Measurements from ENCODE around the gene CENPU. TPM values are rescaled to one million over a fixed set of nuclear protein-coding genes. Genes with fewer than 3 reads are reported as not detected.

CENPU gene
- total RNA-seq, 1 donor from 2014 or later, result 76.6 TPM

- no peaks in the 10 kb centered on the region for H3K9me3 Mint-ChIP-seq
- TF ChIP-seq CTCF (conservative IDR thresholded peaks at IDR 0.05), result no peak
- no peak for DNase-seq (ENCODE audit: low read depth, low spot score)
- peaks cover 38% of the 10 kb centered on the region for H3K36me3 Mint-ChIP-seq (ENCODE audit: low read depth)
- no peaks in the 10 kb centered on the region for H3K27me3 Mint-ChIP-seq (ENCODE audit: low read depth)
- no peak overlapping the region for H3K27ac Mint-ChIP-seq (ENCODE audit: unreplicated experiment)
- H3K4me1 Mint-ChIP-seq, result no peaks in the 10 kb centered on the region
- no peak overlapping the region for H3K4me3 Mint-ChIP-seq
These were observed 14.5 kb downstream of the CENPU start for GRCh38 chr4:184719407-184719806.

- Mint-ChIP-seq H3K9me3 (no peaks in the 10 kb centered on the region), H3K4me3 (no peak overlapping the region), H3K4me1 (no peaks in the 10 kb centered on the region), H3K27ac (ENCODE audit: unreplicated experiment) (no peak overlapping the region), H3K36me3 (ENCODE audit: low read depth) (peaks cover 28% of the 10 kb centered on the region), H3K27me3 (ENCODE audit: low read depth) (no peaks in the 10 kb centered on the region)
- no peak for DNase-seq (ENCODE audit: low read depth, low spot score)
- TF ChIP-seq CTCF (conservative IDR thresholded peaks at IDR 0.05), result no peak
These were observed 18.4 kb downstream of the CENPU start for GRCh38 chr4:184715526-184715925.

GRCh38 chr4:184713887-184714286, 20.0 kb downstream of the CENPU start:
- no peak for TF ChIP-seq CTCF (conservative IDR thresholded peaks at IDR 0.05)
- DNase-seq (ENCODE audit: low read depth, low spot score), result no peak
- Mint-ChIP-seq H3K36me3 (ENCODE audit: low read depth) (peaks cover 33% of the 10 kb centered on the region), H3K27me3 (ENCODE audit: low read depth) (no peaks in the 10 kb centered on the region), H3K4me3 (no peak overlapping the region), H3K27ac (ENCODE audit: unreplicated experiment) (no peak overlapping the region), H3K4me1 (no peaks in the 10 kb centered on the region), H3K9me3 (no peaks in the 10 kb centered on the region)

- Mint-ChIP-seq H3K36me3 (ENCODE audit: low read depth) (peaks cover 39% of the 10 kb centered on the region), H3K4me1 (no peaks in the 10 kb centered on the region), H3K27me3 (ENCODE audit: low read depth) (no peaks in the 10 kb centered on the region), H3K9me3 (no peaks in the 10 kb centered on the region), H3K27ac (ENCODE audit: unreplicated experiment) (no peak overlapping the region), H3K4me3 (no peak overlapping the region)
- no peak for DNase-seq (ENCODE audit: low read depth, low spot score)
- no peak for TF ChIP-seq CTCF (conservative IDR thresholded peaks at IDR 0.05)
These were observed 21.6 kb downstream of the CENPU start for GRCh38 chr4:184712322-184712721.

GRCh38 chr4:184706453-184706852, 27.4 kb downstream of the CENPU start:
- no peak for TF ChIP-seq CTCF (conservative IDR thresholded peaks at IDR 0.05)
- Mint-ChIP-seq H3K4me1 (no peaks in the 10 kb centered on the region), H3K36me3 (ENCODE audit: low read depth) (peaks cover 50% of the 10 kb centered on the region), H3K4me3 (no peak overlapping the region), H3K9me3 (no peaks in the 10 kb centered on the region), H3K27me3 (ENCODE audit: low read depth) (no peaks in the 10 kb centered on the region), H3K27ac (ENCODE audit: unreplicated experiment) (no peak overlapping the region)
- DNase-seq (ENCODE audit: low read depth, low spot score), result no peak

GRCh38 chr4:184705692-184706091, 28.2 kb downstream of the CENPU start:
- no peak for DNase-seq (ENCODE audit: low read depth, low spot score)
- Mint-ChIP-seq H3K36me3 (ENCODE audit: low read depth) (peaks cover 46% of the 10 kb centered on the region), H3K9me3 (no peaks in the 10 kb centered on the region), H3K27me3 (ENCODE audit: low read depth) (no peaks in the 10 kb centered on the region), H3K4me1 (no peaks in the 10 kb centered on the region), H3K4me3 (no peak overlapping the region), H3K27ac (ENCODE audit: unreplicated experiment) (no peak overlapping the region)
- no peak for TF ChIP-seq CTCF (conservative IDR thresholded peaks at IDR 0.05)

All from neural crest cell (in vitro differentiated cells).